T-helper 1 cell treated with Interleukin-12 subunit alpha and Interleukin-12 subunit beta and Interleukin-4 antibody, amounts not matched to agents 30 μg/mL and 1 μg/mL, for 36 hours (primary cell): Measurements from ENCODE around the gene NKAIN4.

Experiments
- H3K27ac Mint-ChIP-seq: one replicate; pipeline ENCODE4 v1.8.0; 2021; ENCODE audit warnings: mild to moderate bottlenecking, mixed read lengths
- H3K27me3 Mint-ChIP-seq: one replicate; pipeline ENCODE4 v1.8.0; 2021; ENCODE audit warnings: low read depth, mixed read lengths
- H3K36me3 Mint-ChIP-seq: one replicate; pipeline ENCODE4 v1.8.0; 2021; ENCODE audit warnings: low read depth, mixed read lengths
- H3K4me1 Mint-ChIP-seq: one replicate; pipeline ENCODE4 v1.8.0; 2021; ENCODE audit warnings: low read depth, mixed read lengths
- H3K4me3 Mint-ChIP-seq: one replicate; pipeline ENCODE4 v1.8.0; 2021; ENCODE audit warnings: mild to moderate bottlenecking, moderate library complexity, mixed read lengths
- H3K9me3 Mint-ChIP-seq: one replicate; pipeline ENCODE4 v1.8.0; 2021; ENCODE audit warnings: mixed read lengths

NKAIN4 gene

GRCh38 chr20:63292292-63292701 lies 38.0 kb upstream of the NKAIN4 start:
- no peak overlapping the region for H3K27ac Mint-ChIP-seq
- H3K4me3 Mint-ChIP-seq: no peak overlapping the region
- H3K36me3 Mint-ChIP-seq: peaks cover 7% of the 10 kb centered on the region
- no peaks in the 10 kb centered on the region for H3K4me1 Mint-ChIP-seq
- H3K27me3 Mint-ChIP-seq: peaks cover 9% of the 10 kb centered on the region
- no peaks in the 10 kb centered on the region for H3K9me3 Mint-ChIP-seq

GRCh38 chr20:63291811-63292210 lies 37.5 kb upstream of the NKAIN4 start:
- no peak overlapping the region for H3K4me3 Mint-ChIP-seq
- no peaks in the 10 kb centered on the region for H3K4me1 Mint-ChIP-seq
- H3K27ac Mint-ChIP-seq: no peak overlapping the region
- H3K27me3 Mint-ChIP-seq: peaks cover 9% of the 10 kb centered on the region
- peaks cover 7% of the 10 kb centered on the region for H3K36me3 Mint-ChIP-seq
- no peaks in the 10 kb centered on the region for H3K9me3 Mint-ChIP-seq

DNA sequence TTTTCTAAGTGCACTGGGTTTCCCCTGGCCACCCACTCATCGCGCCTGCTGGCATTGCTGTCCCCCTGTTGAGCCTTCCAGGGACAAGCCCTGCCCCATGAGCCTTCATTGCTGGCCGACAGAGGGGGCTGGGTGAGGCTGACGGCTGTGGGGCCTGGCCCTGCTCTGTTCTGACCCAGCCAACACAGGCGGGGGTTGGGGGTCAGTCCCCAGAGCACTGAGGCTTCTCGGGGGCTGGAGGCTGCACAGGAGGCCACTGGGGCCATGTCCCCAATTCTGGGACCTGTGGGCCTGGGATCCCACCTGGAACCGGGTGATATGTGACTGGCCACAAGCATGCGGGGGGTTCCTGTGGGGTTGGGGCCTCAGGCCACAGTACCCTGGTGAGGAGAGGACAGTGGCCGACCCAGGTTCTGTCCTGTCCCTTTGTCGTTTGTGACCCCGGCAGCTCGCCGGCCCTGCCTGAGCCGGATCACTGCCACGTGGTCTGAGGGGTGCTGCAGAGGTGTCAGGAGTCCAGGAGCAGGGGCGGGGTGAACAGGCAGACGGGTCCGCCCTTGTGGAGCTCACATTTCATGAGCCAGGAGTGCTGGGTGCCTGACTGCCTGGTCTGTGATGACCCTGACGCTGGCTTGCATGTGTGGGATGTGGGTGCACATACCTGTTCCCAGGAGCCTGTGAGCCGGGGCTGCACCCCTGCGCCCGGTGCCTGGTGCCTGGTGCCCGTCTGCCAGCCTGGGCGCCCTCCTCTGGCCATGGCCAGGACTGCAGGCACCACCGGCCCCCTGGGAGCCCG lies 36.6 kb upstream of the NKAIN4 start:
- H3K4me1 Mint-ChIP-seq: no peaks in the 10 kb centered on the region
- no peak overlapping the region for H3K27ac Mint-ChIP-seq
- H3K36me3 Mint-ChIP-seq: peaks cover 7% of the 10 kb centered on the region
- peaks cover 9% of the 10 kb centered on the region for H3K27me3 Mint-ChIP-seq
- H3K4me3 Mint-ChIP-seq: no peak overlapping the region
- no peaks in the 10 kb centered on the region for H3K9me3 Mint-ChIP-seq

GRCh38 chr20:63290136-63290676 lies 35.9 kb upstream of the NKAIN4 start:
- Mint-ChIP-seq H3K4me3 (no peak overlapping the region), H3K27me3 (peaks cover 6% of the 10 kb centered on the region), H3K27ac (no peak overlapping the region), H3K4me1 (no peaks in the 10 kb centered on the region), H3K9me3 (no peaks in the 10 kb centered on the region), H3K36me3 (peaks cover 7% of the 10 kb centered on the region)

GRCh38 chr20:63289311-63290135 lies 35.3 kb upstream of the NKAIN4 start:
- Mint-ChIP-seq H3K4me3 (no peak overlapping the region), H3K36me3 (peaks cover 7% of the 10 kb centered on the region), H3K4me1 (no peaks in the 10 kb centered on the region), H3K9me3 (no peaks in the 10 kb centered on the region), H3K27ac (no peak overlapping the region), H3K27me3 (no peaks in the 10 kb centered on the region)

DNA sequence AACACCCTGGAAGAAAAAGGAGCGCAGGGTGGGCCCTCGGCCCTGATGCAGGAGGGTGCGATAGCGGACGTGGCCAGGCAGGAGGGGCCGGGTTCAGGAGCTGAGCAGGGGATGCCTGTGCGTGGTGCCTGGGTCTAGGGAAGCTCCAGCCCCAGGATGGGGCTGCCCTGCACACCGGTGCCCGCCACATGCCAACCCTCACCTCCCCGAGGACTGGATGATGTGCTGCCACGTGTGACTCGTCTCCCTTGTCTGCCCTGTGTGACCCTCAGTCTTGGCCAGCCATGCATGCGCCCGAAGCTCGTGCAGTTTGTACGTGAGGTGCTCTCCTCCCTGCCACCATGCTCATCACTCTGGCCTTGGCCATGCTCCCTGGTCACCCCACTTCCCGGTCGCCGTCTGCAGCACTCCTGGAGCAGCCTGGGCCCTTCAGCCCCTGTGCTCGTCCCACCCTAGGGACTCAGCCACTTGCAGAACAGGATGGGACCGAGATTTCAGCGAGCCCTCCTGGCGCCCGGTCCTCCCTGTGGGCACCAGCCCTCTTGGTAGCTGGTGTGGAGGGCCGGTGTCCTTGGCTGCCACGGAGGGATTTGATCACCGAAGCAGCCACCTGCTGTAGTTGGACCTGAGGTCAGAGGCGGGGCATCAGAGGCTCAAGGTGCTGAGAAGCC lies 34.5 kb upstream of the NKAIN4 start:
- Mint-ChIP-seq H3K27ac (no peak overlapping the region), H3K36me3 (peaks cover 7% of the 10 kb centered on the region), H3K27me3 (no peaks in the 10 kb centered on the region), H3K4me1 (no peaks in the 10 kb centered on the region), H3K4me3 (no peak overlapping the region), H3K9me3 (no peaks in the 10 kb centered on the region)

GRCh38 chr20:63287697-63288580 lies 33.7 kb upstream of the NKAIN4 start:
- Mint-ChIP-seq H3K4me3 (no peak overlapping the region), H3K36me3 (peaks cover 7% of the 10 kb centered on the region), H3K27me3 (no peaks in the 10 kb centered on the region), H3K9me3 (no peaks in the 10 kb centered on the region), H3K4me1 (no peaks in the 10 kb centered on the region), H3K27ac (no peak overlapping the region)

DNA sequence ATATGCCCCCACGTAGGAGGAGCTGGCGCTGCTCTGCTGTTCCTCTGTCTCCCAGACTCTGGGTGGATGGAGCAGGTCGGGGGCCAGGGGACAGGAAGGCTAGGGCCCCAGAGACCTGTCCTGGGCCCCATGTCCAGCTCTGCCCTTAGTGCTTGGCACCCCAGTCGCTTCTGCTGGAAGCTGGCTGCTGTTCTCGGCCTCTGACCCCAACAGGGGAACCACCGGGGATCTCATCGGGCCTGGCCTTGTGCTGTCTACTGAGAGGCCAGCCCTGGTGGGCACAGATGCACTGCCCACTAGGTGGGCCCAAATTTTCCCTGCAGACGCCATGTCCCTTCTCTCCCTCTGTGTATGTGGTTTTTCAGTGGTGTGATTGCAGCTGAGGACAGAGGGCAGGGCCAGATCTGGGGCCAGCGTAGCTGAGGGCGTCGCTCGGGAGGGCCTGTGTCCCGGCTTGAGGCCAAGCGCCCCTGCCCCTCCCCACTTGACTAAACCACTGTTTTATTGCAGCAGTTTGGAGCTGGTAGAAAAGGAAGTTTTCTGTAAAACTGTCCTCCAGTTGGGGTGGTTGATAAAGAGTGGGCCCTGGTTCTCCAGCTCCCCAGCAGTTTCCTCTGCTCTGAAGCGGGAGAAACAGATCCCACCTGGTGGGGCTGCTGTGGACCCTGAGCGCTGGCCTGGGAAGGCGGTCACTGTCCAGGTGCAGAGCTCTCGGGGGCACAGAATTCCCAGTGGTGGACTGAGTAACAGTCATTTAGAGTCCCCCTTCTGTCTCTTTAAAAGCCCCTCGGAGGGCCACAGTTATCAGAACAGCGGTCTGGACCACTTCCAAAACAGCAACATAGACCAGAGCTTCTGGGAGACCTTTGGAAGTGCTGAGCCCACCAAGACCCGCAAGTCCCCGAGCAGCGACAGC lies 32.8 kb upstream of the NKAIN4 start:
- no peak overlapping the region for H3K4me3 Mint-ChIP-seq
- H3K4me1 Mint-ChIP-seq: no peaks in the 10 kb centered on the region
- no peaks in the 10 kb centered on the region for H3K9me3 Mint-ChIP-seq
- no peaks in the 10 kb centered on the region for H3K27me3 Mint-ChIP-seq
- H3K36me3 Mint-ChIP-seq: peaks cover 7% of the 10 kb centered on the region
- no peak overlapping the region for H3K27ac Mint-ChIP-seq

- Mint-ChIP-seq H3K4me3 (no peak overlapping the region), H3K4me1 (no peaks in the 10 kb centered on the region), H3K27me3 (no peaks in the 10 kb centered on the region), H3K9me3 (no peaks in the 10 kb centered on the region), H3K27ac (no peak overlapping the region), H3K36me3 (peaks cover 7% of the 10 kb centered on the region)
Measured at GRCh38 chr20:63285636-63286615, 31.7 kb upstream of the NKAIN4 start.

DNA sequence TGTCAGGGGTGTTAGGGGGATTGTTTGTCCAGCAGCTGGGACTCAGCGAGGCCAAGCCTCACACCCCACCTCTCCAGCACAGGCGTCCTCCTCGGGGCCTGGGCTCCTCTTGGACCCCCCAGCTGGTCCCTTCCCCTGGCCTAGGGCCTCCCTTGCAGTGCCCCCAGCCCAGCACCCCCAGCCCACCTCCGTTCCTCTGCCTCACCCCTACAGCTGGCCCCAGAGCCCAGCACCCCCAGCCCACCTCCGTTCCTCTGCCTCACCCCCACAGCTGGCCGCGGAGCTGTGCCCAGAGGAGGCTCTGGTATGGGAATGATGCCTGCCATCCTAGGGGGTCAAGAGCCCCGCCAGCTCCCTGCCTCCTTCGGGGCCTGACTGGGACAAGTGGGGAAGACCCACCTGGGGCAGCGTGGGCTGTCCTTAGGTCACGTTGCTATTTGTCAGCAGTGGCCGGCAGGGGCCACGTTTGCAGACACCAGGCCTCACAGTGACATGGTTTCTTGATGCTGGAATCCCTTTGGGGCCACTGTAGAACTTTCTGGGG lies 30.8 kb upstream of the NKAIN4 start:
- Mint-ChIP-seq H3K27me3 (no peaks in the 10 kb centered on the region), H3K27ac (no peak overlapping the region), H3K4me3 (peak overlapping the region; percentile 66), H3K4me1 (no peaks in the 10 kb centered on the region), H3K9me3 (no peaks in the 10 kb centered on the region), H3K36me3 (peaks cover 7% of the 10 kb centered on the region)

- H3K27me3 Mint-ChIP-seq: no peaks in the 10 kb centered on the region
- no peaks in the 10 kb centered on the region for H3K9me3 Mint-ChIP-seq
- peaks cover 7% of the 10 kb centered on the region for H3K36me3 Mint-ChIP-seq
- H3K4me1 Mint-ChIP-seq: no peaks in the 10 kb centered on the region
- H3K4me3 Mint-ChIP-seq: peak overlapping the region; percentile 66
- H3K27ac Mint-ChIP-seq: no peak overlapping the region
Measured at GRCh38 chr20:63284544-63284949, 30.3 kb upstream of the NKAIN4 start.

DNA sequence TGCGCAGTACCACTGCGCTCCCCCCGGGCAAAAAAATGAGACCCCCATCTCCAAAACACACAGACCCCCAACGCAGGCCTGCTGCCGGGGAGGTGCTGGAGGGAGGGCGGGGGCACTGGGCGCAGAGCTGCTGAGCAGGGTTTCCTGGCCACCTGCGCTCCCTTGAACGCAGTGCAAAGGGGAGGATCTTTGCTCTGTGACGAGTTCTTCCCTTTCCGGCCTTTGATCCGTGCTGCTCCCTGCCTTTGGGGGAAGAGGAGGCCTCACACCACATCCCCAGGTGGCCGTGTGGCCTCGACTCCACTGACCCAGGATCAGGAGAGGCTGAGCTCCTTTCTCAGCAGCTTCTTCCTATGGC lies 29.8 kb upstream of the NKAIN4 start:
- Mint-ChIP-seq H3K4me3 (peak overlapping the region; percentile 7), H3K4me1 (no peaks in the 10 kb centered on the region), H3K27me3 (no peaks in the 10 kb centered on the region), H3K27ac (peak overlapping the region; percentile 4), H3K9me3 (no peaks in the 10 kb centered on the region), H3K36me3 (peaks cover 7% of the 10 kb centered on the region)
